NCI-H2227 (cell line): ENCODE results near the gene CMIP.
A peak's percentile ranks its signal among the peaks of the same experiment; 100 is the strongest.

Experiments
- DNase-seq: peaks from one replicate; lab custom pipeline; 2025; ENCODE audit not compliant: unreplicated experiment; lab: John Stamatoyannopoulos, UW

Gene CMIP

DNA sequence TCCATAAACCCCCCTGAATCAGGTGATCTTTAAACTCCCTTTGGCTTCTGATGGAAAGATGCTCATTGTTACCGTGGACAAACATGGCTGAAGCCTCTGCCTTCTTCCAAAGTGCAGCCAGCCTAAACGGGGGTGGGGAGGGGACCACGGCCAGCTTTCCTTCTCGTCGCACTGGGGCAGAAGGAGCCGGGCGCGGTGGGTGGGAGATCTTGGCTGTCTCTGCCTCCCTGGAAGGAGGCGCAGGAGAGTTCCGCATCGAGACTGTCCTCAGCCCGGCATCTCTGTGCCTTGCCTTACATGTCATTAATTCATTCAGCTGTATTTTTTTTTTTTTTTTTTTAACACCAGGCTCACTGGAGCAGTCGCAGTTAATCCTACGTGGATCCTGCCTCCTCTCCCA lies 171.2 kb downstream of the CMIP start:
- no peak for DNase-seq

DNA sequence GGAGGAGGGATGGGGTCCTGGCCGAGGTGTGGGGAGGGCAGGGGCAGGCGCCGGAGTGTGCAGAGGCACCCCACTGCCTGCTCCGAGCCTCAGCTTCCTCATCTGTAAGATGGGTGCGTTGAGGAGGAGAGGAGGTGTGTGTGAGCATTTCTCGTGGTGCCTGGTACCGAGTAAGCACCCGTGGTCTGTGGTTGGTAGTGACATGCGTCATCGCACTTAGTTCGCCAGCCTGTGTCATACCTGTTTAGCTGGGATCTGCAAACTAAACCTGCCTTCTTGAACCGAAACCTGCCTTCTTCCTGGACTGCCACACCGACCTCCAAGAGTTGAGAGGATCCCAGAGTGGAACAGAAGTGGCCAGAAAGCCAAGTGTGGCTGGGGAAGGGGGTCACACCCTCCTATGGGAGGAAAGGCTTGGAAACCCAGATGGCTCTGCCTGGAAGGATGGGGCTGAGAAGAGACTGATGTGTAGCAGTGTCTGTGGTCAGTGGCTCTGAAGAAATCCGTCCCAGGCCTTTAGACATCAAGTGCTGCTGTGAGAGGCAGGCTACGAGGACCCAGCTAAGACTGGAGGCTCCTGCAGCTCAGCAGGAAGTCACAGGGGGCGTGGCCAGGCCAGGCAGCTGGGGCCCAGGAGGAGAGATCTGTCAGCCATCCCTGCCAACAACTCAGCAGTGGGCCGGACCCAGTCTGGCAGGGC lies 171.9 kb downstream of the CMIP start:
- DNase-seq: no peak

DNA sequence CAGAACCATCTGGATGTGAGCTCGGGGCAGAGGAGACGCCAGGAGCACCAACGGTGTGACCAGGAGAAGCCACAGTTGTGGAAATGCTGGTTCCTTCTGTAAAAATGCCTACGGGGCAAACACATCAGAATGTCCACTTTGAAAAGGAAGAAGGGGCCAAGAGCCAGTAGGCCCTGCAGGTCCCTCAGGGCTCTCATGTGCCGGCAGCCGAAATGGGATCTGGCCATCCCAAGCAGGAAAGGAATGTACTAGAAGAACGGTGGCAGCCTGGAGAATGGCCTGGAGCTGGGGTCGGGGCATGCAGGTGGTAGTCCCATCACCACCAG lies 172.4 kb downstream of the CMIP start:
- no peak for DNase-seq

DNA sequence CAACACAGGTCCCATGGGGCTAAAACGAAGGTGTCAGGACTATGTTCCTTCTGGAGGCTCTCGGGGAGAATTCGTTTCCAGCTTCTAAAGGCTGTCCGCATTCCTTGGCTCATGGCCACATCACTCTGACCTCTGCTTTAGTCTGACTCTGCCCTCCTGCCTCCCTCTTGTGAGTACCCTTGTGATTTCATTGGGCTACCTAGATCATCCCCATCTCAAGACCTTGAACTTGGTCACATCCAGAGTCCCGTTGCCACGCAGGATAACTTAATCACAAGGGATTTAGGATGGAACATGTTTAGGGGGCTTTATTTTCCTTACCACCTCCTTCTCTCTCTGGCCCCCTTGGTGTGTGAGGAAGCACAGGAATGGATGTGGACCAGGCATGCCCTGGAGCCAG lies 173.6 kb downstream of the CMIP start:
- no peak for DNase-seq

DNA sequence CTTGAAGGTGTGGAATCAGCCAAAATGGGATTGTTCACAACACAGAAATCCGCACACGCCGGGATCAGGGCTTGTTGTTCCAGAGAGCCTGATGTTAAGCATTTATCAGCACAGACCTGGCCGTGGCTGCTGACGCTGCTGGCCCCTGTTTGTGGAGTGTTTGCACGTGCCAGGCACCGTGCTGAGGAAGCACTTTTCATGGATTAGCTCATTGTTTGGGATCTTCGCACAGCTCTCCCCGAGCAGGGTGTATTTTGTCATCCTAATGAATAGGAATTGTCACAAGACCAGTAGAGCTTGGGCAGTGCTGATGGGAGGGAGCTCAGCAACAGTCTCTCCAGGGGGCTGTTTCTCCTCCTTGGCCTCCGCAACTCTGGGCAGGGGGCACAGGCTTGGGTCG lies 174.1 kb downstream of the CMIP start:
- DNase-seq: no peak

DNA sequence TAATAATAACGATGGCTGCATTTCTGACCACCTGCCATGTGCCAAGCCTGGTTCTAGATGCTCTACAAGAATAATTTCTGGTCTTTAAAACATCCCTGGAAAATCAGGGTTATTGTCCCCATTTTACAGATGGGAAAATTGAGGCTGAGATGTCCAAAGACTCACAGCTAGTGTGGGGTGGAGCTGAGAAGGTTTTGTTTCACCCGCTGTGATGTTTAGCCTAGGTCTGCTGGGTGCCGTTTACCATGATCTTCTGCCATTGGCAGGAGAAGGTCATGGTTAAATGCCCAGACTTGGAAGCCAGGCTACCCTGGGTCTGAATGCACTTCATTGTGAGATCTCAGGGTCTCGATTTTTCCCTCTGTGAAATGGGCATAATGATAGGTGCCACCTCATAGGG lies 175.4 kb downstream of the CMIP start:
- no peak for DNase-seq

DNA sequence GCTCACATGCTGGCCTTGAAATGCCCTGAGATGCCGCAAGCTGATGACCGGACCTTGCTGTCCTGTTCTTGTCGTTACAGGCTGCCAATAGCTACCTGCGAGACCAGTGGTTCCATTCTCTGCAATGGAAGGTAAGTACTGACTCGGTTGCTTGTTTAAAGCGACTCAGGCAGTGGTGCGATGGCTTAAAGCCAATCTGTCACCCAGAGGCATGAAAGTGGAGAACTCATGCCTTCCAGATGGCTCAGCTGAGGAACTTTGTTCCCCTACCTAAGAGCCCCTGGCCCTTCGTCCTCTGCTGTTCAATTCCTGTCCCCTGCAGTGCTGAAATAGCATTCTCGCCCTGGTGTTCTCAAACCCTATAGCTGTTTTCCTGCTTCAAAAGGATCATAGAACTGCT lies 176.2 kb downstream of the CMIP start:
- DNase-seq: no peak

DNA sequence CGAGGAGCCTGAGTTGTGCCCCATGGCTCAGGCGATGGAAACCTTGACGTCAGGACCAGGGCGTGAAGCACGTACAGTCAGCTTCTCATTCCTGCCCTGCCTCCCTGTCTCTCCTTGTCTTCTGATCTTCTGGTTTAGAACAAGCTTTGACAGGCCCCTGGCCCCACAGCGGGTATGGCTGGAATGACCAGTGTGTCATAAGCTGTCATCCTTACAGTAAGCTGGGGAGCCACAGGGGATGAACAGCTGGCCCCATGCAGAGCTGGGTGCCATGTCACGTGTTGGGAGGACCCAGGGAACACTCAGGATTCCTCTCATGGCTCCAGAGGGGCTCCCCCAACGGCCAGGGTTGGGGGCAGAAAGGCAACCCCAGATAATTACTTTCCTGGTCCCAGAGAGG lies 176.9 kb downstream of the CMIP start:
- no peak for DNase-seq

DNA sequence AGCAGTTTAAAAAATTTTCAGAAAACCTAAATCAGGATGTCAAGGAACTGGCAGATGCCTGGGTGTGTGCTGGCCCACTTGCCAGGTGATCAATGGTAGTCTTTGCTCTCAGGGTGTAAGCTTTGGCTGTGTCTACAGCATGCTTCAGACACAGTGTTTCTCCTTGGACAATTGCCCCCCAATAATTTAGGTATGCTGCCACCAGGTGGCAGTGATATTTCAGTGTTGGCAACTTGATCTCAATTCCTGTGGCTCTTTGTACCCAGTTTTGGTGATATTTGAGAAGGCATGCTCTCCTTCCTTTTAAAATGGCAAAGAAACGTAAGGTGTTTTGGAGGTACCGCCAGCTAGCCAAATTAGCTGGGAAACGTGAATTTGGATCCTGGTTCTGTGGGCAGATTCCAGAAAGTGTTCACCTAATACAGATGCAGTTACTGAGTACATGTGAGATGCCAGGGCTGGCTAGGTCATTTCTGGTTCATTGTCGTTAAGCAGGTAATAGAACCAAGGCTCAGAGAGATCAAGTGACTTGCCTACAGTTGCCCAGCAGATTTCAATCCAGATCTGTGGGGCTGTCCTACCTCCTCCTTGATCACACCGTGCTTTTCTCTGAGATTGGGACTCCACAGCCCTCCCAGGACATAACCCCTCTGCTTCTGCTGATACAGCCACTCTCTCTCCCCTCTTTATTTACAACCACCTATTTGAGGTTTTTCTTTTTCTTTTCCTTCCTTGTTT lies 178.9 kb downstream of the CMIP start:
- DNase-seq: peak; percentile 33

DNA sequence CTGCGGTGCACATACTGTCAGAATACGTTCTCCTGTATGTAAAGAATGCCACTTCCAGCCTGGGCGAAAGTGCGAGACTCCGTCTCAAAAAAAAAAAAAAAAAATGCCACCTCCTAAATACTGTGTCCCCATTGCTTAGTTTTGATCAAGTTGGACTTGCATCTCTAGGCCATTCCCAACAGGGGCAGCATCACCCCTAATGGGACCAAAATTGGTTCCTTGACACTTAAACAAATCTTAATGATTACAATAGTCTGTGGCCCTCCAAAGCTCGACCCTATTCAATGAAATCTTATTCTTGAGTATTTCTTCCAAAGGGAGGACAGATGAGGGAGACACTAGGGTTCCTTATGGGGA lies 179.8 kb downstream of the CMIP start:
- no peak for DNase-seq

DNA sequence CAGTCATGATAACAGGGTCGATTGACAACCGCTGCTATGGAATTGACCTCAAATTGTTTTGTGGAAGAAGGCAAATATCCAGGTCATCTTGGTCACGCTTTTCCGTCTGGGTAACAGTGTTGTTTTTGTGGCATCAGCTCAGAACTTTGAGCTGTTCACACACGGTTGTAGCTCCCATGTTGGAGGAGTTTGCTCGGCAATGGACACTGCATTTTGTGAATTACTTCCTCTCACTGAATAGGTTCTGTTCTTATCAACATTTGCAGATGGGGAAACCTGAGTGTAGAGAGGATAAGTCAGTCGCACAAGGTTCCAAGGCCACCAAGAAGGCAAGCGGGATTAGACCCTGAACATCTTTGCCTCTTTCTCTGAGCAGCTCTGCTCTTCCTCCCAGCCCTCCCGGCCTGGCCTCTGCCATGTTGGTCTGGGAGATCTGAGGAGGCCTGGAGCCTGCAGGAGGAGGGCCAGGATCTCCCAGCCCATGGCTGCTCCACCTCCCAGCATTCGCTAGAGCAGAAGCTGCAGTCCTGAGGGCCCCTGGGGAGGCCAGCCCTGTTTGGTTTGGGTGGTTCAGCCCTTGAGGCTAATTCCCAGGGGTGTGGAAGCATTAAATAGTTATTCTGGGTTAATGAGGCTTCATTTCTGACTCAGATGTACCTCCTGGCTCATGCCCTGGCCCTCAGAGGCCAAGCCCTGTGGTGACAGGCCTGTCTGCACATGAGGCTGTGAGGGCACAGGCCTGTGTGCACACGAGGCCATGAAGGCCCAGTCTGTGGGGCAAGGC lies 180.3 kb downstream of the CMIP start:
- no peak for DNase-seq

DNA sequence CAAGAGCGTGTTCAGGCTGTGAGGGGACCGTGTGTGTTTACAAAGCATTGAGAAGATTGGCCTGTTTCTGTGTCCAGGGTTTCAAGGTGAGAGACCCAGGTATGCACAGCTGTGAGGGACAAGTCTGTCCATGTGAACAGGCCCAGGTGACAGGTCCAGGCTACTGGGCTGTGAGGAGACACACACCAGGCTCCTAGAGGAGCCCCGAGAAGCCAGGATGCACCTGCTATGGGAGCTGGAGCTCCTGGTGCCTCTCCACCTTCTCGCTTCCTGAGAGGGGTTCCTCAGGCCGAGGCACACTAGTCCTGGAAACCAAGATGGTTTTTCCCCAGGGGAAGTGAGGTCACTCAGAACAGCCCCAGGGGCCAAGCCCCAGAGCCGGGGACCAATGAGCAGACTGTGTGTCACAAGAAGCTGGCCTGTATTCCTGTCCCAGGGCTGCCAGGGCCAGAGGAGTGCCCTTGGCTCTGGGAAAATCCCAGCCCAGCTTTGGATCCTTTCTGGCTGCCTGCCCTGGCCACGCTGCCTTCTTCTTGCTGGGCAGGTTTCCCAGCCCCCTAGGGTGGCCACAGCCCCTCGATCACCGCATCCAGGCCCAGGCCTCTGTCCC lies 181.0 kb downstream of the CMIP start:
- no peak for DNase-seq

DNA sequence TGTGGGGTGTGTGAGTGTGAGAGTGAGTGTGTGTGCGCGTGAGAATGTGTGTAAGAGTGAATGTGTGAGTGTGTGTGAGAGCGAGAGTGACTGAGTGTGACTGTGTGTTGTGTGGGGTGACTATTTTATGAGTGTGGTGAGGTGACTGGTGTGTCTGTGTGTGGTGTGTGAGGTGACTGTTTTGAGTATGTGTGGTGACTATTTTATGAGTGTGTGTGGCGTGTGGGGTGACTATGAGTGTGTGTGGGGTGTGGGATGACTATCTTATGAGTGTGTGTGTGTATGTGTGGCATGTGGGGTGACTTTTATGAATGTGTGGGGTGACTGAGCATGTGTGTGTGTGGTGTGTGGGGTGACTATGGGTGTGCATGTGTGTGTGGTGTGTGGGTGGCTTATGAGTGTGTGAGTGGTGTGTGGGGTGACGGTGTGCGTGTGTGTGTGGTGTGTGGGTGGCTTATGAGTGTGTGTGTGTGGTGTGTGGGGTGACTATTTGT lies 181.6 kb downstream of the CMIP start:
- DNase-seq: no peak

DNA sequence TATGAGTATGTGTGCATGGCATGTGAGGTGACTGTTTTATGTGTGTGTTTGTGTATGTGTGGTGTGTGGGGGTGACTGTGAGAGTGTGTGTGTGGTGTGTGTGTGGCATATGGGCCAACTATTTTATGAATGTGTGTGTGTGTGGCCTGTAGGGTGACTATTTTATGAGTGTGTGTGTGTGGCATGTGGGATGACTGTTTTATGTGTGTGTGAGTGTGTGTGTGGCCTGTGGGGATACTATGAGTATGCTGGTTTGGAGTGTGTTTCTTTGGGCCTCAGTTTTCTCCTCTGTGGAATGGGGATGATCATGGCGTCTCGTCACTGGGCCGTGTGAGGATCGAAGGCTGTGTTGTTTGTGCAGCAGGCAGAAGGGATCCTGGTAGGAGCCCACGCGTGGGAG lies 182.4 kb downstream of the CMIP start:
- no peak for DNase-seq

DNA sequence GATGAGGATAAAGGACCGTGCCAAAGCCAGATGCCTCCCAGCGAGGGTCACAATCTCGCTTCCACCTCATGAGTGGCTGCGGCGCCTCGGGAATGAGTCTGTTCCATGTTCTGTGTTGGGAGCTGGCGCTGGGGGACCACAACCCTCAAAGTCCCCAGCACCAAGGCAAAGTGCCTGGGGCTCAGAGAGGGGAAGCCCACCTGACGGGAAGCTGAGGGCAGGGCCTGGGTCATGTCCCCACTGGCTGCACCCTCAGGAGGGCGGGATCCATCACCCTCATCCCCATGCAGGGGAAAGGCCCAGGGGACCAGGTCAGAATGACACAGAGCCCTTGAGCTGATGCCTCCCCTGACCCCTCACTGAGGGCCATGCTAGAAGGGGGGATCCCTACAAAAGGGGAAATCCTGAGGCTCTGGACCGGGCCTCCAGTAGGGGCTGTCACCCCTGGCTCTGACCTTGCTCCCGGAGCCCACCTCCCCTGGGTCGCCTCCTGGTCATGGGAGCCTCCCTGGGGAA lies 183.2 kb downstream of the CMIP start:
- no peak for DNase-seq

DNA sequence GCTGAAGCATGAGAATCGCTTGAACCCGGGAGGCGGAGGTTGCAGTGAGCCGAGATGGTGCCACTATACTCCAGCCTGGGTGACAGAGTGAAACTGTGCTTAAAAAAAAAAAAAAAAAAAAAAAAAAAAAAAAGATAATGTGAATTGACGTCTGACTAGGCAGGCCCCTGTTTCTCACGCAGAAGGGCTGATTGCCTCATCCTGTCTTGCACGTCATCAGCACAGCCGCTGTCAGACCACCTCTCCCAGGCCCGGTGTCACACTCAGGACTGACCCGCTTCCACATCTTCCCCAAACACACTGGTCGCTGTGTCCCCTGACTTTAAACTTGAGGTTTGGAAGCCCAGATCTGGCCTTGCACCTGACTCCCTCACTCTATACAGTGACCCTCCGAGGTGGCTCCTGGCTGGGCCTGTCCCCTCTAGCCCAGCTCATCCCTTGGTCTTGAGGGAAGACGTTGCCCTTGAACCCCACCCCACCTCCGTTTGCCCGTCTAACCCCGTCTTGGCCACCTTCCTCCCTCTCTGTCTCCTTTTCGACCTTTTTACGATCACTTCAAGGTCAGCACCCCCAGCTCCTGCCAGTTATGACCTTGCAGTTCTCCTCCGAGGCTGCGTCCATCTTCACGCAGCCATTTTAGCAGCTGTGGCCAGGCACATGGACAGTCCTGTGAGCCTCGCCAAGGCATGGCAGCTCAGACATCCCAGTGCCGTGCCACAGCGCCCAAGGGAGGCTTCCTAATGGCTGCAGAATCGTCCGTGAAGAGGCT lies 184.6 kb downstream of the CMIP start:
- no peak for DNase-seq

DNA sequence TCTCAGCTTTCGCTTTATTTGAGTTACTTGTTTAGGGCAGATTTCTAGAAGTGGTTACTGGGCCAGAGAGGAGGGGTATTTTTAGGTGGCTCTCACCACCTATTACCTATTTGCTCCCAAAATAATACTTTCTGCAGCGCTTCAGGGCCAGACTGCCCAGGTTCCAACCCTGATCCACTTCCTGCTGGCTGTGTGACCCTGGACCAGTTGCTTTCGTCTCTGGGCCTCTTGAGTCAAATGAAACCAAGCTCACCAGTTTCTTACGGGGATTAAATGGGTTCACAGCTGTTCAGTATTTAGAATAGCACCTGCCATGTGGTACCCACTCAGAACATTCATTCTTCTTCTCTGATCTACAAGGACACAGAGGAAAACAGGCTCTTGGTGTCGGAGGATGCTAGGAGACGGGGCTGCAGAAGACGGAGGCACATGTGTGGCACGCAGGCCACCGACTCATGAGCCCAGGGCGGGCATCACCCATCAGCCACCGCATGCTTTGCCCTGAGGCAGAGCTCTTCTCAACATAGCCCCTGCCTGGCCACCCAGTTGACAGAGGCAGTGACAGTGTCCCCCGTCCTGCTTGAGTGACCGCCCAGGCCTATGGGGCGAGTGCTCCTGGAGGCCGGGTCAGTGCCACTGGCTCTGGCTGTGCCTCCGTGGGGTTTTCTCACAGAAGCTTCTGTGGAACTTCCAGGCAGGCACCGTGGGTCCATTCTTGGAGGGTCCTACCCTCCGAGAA lies 185.5 kb downstream of the CMIP start:
- no peak for DNase-seq

DNA sequence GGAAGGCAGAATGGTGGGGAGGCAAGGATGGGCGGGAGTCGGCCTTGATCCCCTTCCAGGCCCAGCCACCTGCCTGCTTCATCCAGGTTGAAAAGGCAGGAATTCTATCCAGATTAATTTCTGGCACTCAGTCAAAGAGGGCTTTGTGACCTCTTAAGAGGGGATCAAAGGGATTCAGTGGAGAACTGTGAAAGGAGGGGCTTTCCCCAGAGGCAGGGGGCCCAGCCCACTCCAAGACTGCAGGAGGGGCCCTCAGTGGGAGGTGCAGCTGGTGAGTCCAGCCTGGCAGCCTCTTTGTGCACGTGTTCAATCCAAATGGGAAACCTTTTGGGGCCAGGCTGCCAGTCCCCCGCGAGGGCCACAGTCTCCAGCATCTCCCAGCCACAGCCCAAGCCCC lies 186.0 kb downstream of the CMIP start:
- peak; percentile 46 for DNase-seq

DNA sequence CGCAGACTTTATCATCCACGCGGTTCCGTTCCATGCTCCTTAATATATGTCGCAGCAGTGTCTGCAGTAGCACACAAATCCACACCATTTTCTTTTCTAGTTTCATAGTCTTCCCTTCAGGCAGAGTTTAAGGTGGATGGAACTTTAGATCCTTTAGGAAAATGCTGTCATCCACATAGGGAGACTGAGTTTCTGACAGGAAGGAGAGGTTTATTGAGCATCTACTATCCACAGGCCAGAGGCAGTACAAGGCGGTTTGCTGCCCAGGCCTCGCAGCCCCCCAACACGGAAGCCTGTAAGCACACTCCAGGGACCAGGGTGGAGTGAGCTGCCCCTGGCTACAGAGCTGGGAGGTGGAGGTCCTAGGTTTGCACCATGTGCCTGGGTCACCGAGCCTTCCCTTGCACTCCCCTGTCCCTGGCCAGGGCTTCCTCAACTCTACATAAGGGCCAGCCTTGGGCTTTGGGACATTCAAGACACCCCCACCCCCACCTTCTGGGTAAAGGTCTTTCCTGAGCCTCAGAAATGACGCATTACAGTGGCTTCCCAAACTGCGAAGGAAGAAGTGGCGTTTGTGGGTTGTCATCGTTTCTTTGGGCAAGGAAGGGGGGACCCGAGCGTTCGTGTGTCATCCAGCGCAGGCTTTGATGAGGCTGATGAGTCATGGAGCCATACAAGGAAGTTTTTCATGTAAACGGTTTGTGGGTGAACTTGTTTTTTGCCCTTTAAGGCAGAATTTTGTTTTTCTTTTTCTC lies 188.0 kb downstream of the CMIP start:
- DNase-seq: no peak
